Gastrocnemius medialis (tissue), 4 donors: Measurements from ENCODE around the gene HLTF. TPM values are rescaled to one million over a fixed set of nuclear protein-coding genes. Genes with fewer than 3 reads are reported as not detected.

Source experiments
- ATAC-seq, 2 donors: fragments of 150-250 bp; one replicate each; pipeline ENCODE4 v1.9.1; 2016
- DNase-seq, 2 donors: peaks; one replicate each; pipeline ENCODE4 v3.0.0-alpha.2; 2019
- H3K27ac ChIP-seq, 4 donors: fragments of 200-600 bp; sonication (generic); 1 replicate in 1 of 4; 2 replicates in 3 of 4; pipeline ENCODE4 v1.5.1; 2016 to 2018; ENCODE audit warnings: mild to moderate bottlenecking in 2 of 4, moderate library complexity in 1 of 4
- H3K27me3 ChIP-seq, 3 donors: fragments of 200-600 bp; sonication (generic) in 2 of 3; 1 replicate in 1 of 3; 2 replicates in 2 of 3; pipeline versions ENCODE4 v1.5.1 to v1.6.0; 2016 to 2019; ENCODE audit warnings: mild to moderate bottlenecking in 1 of 3, moderate library complexity in 1 of 3
- H3K36me3 ChIP-seq, 2 donors: fragments of 200-600 bp; sonication (generic) in 1 of 2; one replicate each; pipeline ENCODE4 v1.5.1; 2017 to 2018
- H3K4me1 ChIP-seq, 2 donors: fragments of 200-600 bp; sonication (generic) in 1 of 2; one replicate each; pipeline ENCODE4 v1.5.1; 2016 to 2017; ENCODE audit warnings: mild to moderate bottlenecking in 2 of 2
- H3K4me3 ChIP-seq, 4 donors: fragments of 200-600 bp; sonication (generic) in 3 of 4; 1 replicate in 1 of 4; 2 replicates in 3 of 4; pipeline ENCODE4 v1.5.1; 2016 to 2019; ENCODE audit warnings: mild to moderate bottlenecking in 2 of 4
- H3K9me3 ChIP-seq, 3 donors: fragments of 200-600 bp; sonication (generic) in 2 of 3; 1 replicate in 1 of 3; 2 replicates in 2 of 3; pipeline ENCODE4 v1.5.1; 2016 to 2019
- POLR2A ChIP-seq, 2 donors: fragments of 450-650 bp; IDR thresholded peaks; one replicate each; pipeline ENCODE4 v1.6.1; 2017; ENCODE audit warnings: antibody characterized with exemption in 2 of 2, mild to moderate bottlenecking in 2 of 2, moderate library complexity in 2 of 2
- in situ Hi-C, 4 donors: fragments of 200-750 bp; cut with MboI; loops; one replicate each; pipeline versions ENCODE4 v1.15.0 to v1.8.0; 2017; ENCODE audit warnings: low sequenced_read_pairs in 4 of 4
- intact Hi-C: fragments of 100-400 bp; cut with DNase I; formaldehyde crosslinking; loops from one replicate; pipeline ENCODE4 v1.15.1; 2023; ENCODE audit warnings: low total_unique reads
- total RNA-seq, 4 donors: library from RNA; depleted of rRNA; stranded (reverse); fragments of >200 nt; gene quantifications; one replicate each; pipeline versions ENCODE4 v1.1.0 to v1.2.3, GENCODE V29; 2016
- TF ChIP-seq, protein P1 (sequence below), 5 experiments: fragments of 450-650 bp in 3 of 5; fragments of 200-600 bp in 2 of 5; sonication (generic) in 2 of 5; IDR thresholded peaks in 4 of 5; conservative IDR thresholded peaks in 1 of 5; 1 replicate in 4 of 5; 2 replicates in 1 of 5; pipeline ENCODE4 v1.5.1; 2016 to 2019; ENCODE audit warnings: antibody characterized with exemption in 5 of 5, mild to moderate bottlenecking in 3 of 5, moderate library complexity in 3 of 5

The HLTF gene
- total RNA-seq, 4 donors from 2014 or later = 2.8 to 11.0 (median 5.9) TPM

DNA sequence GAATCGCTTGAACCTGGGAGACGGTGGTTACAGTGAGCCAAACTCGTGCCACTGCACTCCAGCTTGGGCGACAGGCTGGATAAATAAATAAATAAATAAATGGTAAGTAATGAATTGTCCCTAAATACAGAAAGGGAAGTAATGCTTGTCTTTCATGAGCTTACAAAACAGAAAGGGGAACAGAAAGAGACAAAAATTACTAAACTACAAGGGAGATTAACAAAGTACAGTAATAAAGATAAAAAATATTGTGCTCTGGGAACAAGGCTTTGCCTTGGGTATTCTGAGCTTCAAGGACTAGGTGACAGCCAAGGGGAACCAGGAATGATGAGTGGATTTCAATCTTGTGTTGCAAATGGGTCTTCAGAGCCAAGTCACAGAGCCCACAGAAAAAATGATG is 9.2 kb upstream of the HLTF start:
- TF ChIP-seq, protein P1, sequence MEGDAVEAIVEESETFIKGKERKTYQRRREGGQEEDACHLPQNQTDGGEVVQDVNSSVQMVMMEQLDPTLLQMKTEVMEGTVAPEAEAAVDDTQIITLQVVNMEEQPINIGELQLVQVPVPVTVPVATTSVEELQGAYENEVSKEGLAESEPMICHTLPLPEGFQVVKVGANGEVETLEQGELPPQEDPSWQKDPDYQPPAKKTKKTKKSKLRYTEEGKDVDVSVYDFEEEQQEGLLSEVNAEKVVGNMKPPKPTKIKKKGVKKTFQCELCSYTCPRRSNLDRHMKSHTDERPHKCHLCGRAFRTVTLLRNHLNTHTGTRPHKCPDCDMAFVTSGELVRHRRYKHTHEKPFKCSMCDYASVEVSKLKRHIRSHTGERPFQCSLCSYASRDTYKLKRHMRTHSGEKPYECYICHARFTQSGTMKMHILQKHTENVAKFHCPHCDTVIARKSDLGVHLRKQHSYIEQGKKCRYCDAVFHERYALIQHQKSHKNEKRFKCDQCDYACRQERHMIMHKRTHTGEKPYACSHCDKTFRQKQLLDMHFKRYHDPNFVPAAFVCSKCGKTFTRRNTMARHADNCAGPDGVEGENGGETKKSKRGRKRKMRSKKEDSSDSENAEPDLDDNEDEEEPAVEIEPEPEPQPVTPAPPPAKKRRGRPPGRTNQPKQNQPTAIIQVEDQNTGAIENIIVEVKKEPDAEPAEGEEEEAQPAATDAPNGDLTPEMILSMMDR (IDR thresholded peaks at IDR 0.05 in 4 of 5, conservative IDR thresholded peaks at IDR 0.05 in 1 of 5) = no peak
- TF ChIP-seq POLR2A (IDR thresholded peaks at IDR 0.05) = no peak
- intact Hi-C loops = no loop called here
- Histone ChIP-seq H3K9me3 (no peaks in the 10 kb centered on the region), H3K4me1 (no peaks in the 10 kb centered on the region), H3K4me3 (no peak overlapping the region), H3K27ac (no peak overlapping the region), H3K27me3 (no peaks in the 10 kb centered on the region), H3K36me3 (no peaks in the 10 kb centered on the region)
- ATAC-seq (no peak), DNase-seq (no peak)
- in situ Hi-C loops = no loop called here

DNA sequence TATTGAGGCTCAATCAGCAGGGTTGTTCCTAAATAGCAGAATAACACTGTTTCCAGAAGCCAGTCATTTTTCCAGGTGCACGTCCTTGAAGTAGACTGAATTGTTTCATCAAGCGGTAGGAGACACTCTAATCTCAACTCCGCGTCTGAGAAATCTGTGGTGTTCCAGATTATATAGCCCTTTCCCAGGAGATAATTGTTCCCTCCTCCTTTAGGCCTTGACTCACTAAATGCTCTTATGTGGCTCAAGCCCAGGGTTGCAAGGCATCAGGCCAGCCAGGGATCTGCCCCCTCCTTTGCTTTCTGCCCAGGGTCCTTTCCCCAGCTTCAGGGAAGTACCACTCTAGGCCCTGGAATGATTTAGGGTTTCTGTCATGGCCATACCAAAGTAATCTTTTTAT is 5.7 kb upstream of the HLTF start:
- H3K4me1 ChIP-seq = no peaks in the 10 kb centered on the region
- intact Hi-C loops = no loop called here
- DNase-seq (no peak), ATAC-seq (no peak)
- no peaks in the 10 kb centered on the region for H3K9me3 ChIP-seq
- in situ Hi-C loops = no loop called here
- no peak for TF ChIP-seq POLR2A (IDR thresholded peaks at IDR 0.05)
- TF ChIP-seq, protein P1 (IDR thresholded peaks at IDR 0.05 in 4 of 5, conservative IDR thresholded peaks at IDR 0.05 in 1 of 5) = no peak
- H3K27ac ChIP-seq = no peak overlapping the region
- no peaks in the 10 kb centered on the region for H3K27me3 ChIP-seq
- H3K36me3 ChIP-seq = no peaks in the 10 kb centered on the region
- H3K4me3 ChIP-seq = no peak overlapping the region

DNA sequence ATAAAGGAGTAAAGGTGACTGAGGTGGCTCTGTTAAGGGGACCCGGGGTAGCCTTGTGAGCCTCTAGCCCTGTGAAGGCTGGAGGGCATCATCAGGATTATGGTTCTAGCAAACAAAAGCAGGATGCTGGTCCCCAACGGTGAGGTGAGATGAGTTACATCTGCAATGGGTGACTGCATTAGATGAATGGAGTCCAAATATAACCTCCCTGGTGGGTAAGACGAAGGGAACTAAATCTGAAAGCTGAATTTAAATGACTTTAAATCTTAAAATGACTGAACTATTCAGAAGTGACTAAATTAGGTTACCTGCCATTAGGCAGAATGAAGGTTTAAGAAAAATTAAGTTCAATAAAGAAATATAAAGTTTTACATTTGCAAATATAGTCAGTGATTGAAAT is 4.6 kb upstream of the HLTF start:
- in situ Hi-C loops = no loop called here
- TF ChIP-seq POLR2A (IDR thresholded peaks at IDR 0.05) = no peak
- TF ChIP-seq, protein P1 (IDR thresholded peaks at IDR 0.05 in 4 of 5, conservative IDR thresholded peaks at IDR 0.05 in 1 of 5) = no peak
- no peak for ATAC-seq

DNA sequence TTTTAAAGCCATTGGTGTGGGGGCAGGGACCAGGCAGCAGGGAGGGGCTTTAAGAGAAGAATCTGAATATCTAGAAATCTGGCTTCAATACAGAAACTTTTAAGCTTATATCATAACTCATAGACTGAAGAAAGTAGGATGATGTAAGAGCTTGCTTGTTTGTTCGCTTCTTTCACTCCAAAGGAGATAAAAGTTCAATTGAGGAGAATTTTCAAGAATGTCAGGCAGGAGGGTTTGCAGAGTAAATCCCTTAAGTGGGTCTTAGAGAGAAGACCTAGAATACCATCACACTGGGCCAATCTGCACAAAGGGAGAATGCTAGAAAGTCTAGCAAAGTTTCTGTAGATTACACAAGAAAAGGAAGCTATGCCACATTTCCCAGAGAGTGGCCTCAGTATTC is 4.1 kb upstream of the HLTF start:
- Histone ChIP-seq H3K4me3 (no peak overlapping the region), H3K4me1 (peaks cover 2 to 4% of the 10 kb centered on the region in 2 donors), H3K27me3 (no peaks in the 10 kb centered on the region), H3K9me3 (no peaks in the 10 kb centered on the region), H3K36me3 (no peaks in the 10 kb centered on the region), H3K27ac (no peak overlapping the region)
- intact Hi-C loops = no loop called here
- ATAC-seq = no peak
- TF ChIP-seq, protein P1 (IDR thresholded peaks at IDR 0.05 in 4 of 5, conservative IDR thresholded peaks at IDR 0.05 in 1 of 5) = no peak
- no peak for TF ChIP-seq POLR2A (IDR thresholded peaks at IDR 0.05)
- DNase-seq = no peak
- in situ Hi-C loops = no loop called here

More for the DNA sequence above, 4.6 kb upstream of the HLTF start:
- no peak for DNase-seq
- no peaks in the 10 kb centered on the region for H3K27me3 ChIP-seq
- no peaks in the 10 kb centered on the region for H3K4me1 ChIP-seq
- intact Hi-C loops = no loop called here
- no peak overlapping the region for H3K27ac ChIP-seq
- no peak overlapping the region for H3K4me3 ChIP-seq
- H3K36me3 ChIP-seq = no peaks in the 10 kb centered on the region
- no peaks in the 10 kb centered on the region for H3K9me3 ChIP-seq

DNA sequence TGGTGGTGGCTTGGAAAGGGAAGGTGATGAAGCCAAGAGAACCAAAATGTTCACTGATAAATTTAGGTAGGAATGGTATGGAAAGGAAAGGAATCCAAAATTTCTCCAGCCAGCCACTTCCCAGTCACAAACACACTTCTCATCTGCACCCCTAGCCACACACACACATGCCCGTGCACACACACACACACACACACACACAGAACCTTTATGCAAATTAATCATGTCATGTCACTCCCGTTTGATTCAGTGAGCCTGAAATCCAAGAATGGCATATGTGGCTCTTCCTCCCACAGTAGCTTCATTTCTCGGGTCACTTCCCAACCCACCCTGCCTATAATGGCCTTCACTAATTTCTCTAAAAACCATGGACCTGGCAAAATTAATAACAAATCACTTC is 3.1 kb upstream of the HLTF start:
- H3K27ac ChIP-seq = no peak overlapping the region
- intact Hi-C loops (loop anchor here (10.0 kb wide), 1 partner anchor 135 kb away; no protein-coding TSS in a partner anchor), in situ Hi-C loops (no loop called here)
- H3K9me3 ChIP-seq = no peaks in the 10 kb centered on the region
- ATAC-seq (no peak), DNase-seq (no peak)
- H3K36me3 ChIP-seq = no peaks in the 10 kb centered on the region
- no peak overlapping the region for H3K4me3 ChIP-seq
- H3K4me1 ChIP-seq = peaks cover 10 to 11% of the 10 kb centered on the region in 2 donors
- H3K27me3 ChIP-seq = no peaks in the 10 kb centered on the region
- TF ChIP-seq POLR2A (IDR thresholded peaks at IDR 0.05) = no peak
- TF ChIP-seq, protein P1 (IDR thresholded peaks at IDR 0.05 in 4 of 5, conservative IDR thresholded peaks at IDR 0.05 in 1 of 5) = no peak
